ENCODE results near the gene SH3BP5.

The SH3BP5 gene

GRCh38 chr3:15299036-15299435 lies 33.4 kb downstream of the SH3BP5 start:
- Histone ChIP-seq H3K79me2 (ENCODE audit: insufficient read depth, low read depth) (no peaks in the 10 kb centered on the region), H3K36me3 (ENCODE audit: insufficient read depth) (no peaks in the 10 kb centered on the region), H3K4me3 (IDR thresholded peaks at IDR 0.05; ENCODE audit: insufficient read depth, low read depth, low read length) (no peak overlapping the region), H3K27me3 (ENCODE audit: insufficient read depth, low read depth) (no peaks in the 10 kb centered on the region), H3K4me2 (no peak overlapping the region), H2AFZ (ENCODE audit: low read depth) (no peak overlapping the region), H3K4me1 (ENCODE audit: low read depth, poor library complexity, severe bottlenecking) (no peaks in the 10 kb centered on the region), H3K9ac (no peak overlapping the region), H3K27ac (no peak overlapping the region), H4K20me1 (ENCODE audit: insufficient read depth) (no peaks in the 10 kb centered on the region)
- TF ChIP-seq, protein P1, sequence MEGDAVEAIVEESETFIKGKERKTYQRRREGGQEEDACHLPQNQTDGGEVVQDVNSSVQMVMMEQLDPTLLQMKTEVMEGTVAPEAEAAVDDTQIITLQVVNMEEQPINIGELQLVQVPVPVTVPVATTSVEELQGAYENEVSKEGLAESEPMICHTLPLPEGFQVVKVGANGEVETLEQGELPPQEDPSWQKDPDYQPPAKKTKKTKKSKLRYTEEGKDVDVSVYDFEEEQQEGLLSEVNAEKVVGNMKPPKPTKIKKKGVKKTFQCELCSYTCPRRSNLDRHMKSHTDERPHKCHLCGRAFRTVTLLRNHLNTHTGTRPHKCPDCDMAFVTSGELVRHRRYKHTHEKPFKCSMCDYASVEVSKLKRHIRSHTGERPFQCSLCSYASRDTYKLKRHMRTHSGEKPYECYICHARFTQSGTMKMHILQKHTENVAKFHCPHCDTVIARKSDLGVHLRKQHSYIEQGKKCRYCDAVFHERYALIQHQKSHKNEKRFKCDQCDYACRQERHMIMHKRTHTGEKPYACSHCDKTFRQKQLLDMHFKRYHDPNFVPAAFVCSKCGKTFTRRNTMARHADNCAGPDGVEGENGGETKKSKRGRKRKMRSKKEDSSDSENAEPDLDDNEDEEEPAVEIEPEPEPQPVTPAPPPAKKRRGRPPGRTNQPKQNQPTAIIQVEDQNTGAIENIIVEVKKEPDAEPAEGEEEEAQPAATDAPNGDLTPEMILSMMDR (conservative IDR thresholded peaks at IDR 0.05; ENCODE audit: low read depth, low read length), result no peak

DNA sequence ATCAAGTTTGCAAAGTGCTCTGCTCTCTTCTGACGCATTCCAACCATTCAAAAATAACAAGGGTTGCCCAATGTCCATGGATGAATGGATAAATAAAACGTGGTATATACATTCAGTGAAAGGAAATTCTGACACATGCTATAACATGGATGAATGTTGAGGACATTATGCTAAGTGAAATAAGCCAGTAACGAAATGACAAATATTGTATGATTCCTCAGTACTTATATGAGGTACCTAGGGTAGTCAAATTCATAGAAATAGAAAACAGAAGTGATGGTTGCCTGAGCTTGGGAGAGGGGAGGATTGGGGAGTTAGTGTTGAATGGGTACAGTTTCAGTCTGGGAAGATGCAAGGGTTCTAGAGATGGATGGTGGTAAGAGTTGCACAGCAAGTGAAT lies 33.9 kb downstream of the SH3BP5 start:
- H3K36me3 ChIP-seq (ENCODE audit: insufficient read depth), result no peaks in the 10 kb centered on the region
- no peaks in the 10 kb centered on the region for H4K20me1 ChIP-seq (ENCODE audit: insufficient read depth)

GRCh38 chr3:15297608-15298350 lies 34.6 kb downstream of the SH3BP5 start:
- Histone ChIP-seq H3K4me2 (no peak overlapping the region), H3K9ac (no peak overlapping the region), H3K36me3 (ENCODE audit: insufficient read depth) (no peaks in the 10 kb centered on the region), H3K4me3 (IDR thresholded peaks at IDR 0.05; ENCODE audit: insufficient read depth, low read depth, low read length) (no peak overlapping the region), H4K20me1 (ENCODE audit: insufficient read depth) (no peaks in the 10 kb centered on the region), H3K4me1 (ENCODE audit: low read depth, poor library complexity, severe bottlenecking) (no peaks in the 10 kb centered on the region), H3K27me3 (ENCODE audit: insufficient read depth, low read depth) (no peaks in the 10 kb centered on the region), H3K27ac (no peak overlapping the region), H3K79me2 (ENCODE audit: insufficient read depth, low read depth) (no peaks in the 10 kb centered on the region), H2AFZ (ENCODE audit: low read depth) (no peak overlapping the region)
- TF ChIP-seq, protein P1 (conservative IDR thresholded peaks at IDR 0.05; ENCODE audit: low read depth, low read length), result no peak

More for the DNA sequence above, 33.9 kb downstream of the SH3BP5 start:
- Histone ChIP-seq H3K27me3 (ENCODE audit: insufficient read depth, low read depth) (no peaks in the 10 kb centered on the region), H3K4me2 (no peak overlapping the region), H3K27ac (no peak overlapping the region), H3K4me3 (IDR thresholded peaks at IDR 0.05; ENCODE audit: insufficient read depth, low read depth, low read length) (no peak overlapping the region), H3K4me1 (ENCODE audit: low read depth, poor library complexity, severe bottlenecking) (no peaks in the 10 kb centered on the region), H2AFZ (ENCODE audit: low read depth) (no peak overlapping the region), H3K9ac (no peak overlapping the region), H3K79me2 (ENCODE audit: insufficient read depth, low read depth) (no peaks in the 10 kb centered on the region)
- TF ChIP-seq, protein P1 (conservative IDR thresholded peaks at IDR 0.05; ENCODE audit: low read depth, low read length), result no peak

DNA sequence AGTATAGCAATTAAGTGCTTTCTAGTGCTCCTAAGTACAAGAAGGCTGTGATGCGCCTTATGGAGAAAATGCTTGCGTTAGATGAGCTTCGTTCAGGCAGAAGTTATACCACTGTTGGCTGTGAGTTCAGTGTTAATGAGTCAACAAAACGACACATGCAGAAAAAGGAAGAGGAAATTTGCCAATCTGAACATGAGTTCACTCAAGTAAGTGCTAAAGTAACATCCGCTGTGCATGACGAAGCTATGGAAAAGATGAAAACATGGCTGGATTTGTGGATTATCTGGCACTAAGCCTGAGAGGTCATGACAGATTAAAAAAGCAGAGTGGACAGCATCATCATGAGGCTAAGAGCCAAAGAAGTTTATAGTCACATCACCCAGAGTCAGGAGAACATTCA lies 36.9 kb downstream of the SH3BP5 start:
- H3K79me2 ChIP-seq (ENCODE audit: insufficient read depth, low read depth), result no peaks in the 10 kb centered on the region
- no peaks in the 10 kb centered on the region for H3K27me3 ChIP-seq (ENCODE audit: insufficient read depth, low read depth)
- H3K4me3 ChIP-seq (IDR thresholded peaks at IDR 0.05; ENCODE audit: insufficient read depth, low read depth, low read length), result no peak overlapping the region
- TF ChIP-seq, protein P1 (conservative IDR thresholded peaks at IDR 0.05; ENCODE audit: low read depth, low read length), result no peak
- H2AFZ ChIP-seq (ENCODE audit: low read depth), result no peak overlapping the region
- no peak overlapping the region for H3K4me2 ChIP-seq
- H3K4me1 ChIP-seq (ENCODE audit: low read depth, poor library complexity, severe bottlenecking), result peaks cover 22% of the 10 kb centered on the region
- no peaks in the 10 kb centered on the region for H3K36me3 ChIP-seq (ENCODE audit: insufficient read depth)
- H3K27ac ChIP-seq, result no peak overlapping the region
- H4K20me1 ChIP-seq (ENCODE audit: insufficient read depth), result no peaks in the 10 kb centered on the region
- no peak overlapping the region for H3K9ac ChIP-seq
